SIG-M5 treated with dmso at 0.1 percent for 504 hours (cell line): ENCODE data around the gene CDH15.
"Not testable (repeated sequence)": the region's sequence is repeated elsewhere in the genome, so short reads cannot be mapped to it uniquely, and the experiment has no call there.

Source experiments
- DNase-seq: peaks from one replicate; lab custom pipeline; 2025; ENCODE audit not compliant: unreplicated experiment; lab: John Stamatoyannopoulos, UW

CDH15 gene

GRCh38 chr16:89172171-89172527, 601 bp downstream of the CDH15 start:
- no peak for DNase-seq

DNA sequence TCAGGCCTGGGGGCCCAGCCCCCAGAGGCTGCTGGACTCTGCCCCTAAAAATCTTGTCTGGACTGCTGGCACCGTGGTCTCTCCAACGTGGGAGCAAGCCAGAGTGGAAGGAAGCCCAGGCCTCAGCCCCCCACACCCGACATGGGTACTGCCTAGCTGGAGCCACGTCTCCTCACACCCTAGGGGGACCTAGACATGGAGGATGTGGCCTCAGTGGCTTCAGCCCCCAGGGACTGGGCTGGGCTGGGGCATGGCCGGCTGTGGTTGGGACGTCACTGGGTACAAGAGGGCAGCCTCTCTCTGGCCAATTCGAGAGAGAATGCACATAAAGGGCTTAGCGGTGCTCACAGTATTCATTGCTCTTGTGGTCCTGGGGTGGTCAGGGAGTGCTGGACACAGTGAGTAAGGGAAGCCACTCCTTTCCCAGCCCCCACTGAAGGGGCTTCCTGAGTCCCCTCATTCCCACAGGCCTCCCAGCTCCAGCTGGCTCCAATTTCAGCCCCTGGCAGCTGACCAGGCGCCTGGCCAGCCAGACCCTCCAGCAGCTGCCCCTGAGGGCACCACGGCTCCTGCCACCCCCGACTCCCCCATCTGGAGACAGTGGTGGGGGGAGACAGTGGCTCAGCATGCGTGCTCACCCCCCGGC, 1.1 kb downstream of the CDH15 start:
- DNase-seq = no peak

DNA sequence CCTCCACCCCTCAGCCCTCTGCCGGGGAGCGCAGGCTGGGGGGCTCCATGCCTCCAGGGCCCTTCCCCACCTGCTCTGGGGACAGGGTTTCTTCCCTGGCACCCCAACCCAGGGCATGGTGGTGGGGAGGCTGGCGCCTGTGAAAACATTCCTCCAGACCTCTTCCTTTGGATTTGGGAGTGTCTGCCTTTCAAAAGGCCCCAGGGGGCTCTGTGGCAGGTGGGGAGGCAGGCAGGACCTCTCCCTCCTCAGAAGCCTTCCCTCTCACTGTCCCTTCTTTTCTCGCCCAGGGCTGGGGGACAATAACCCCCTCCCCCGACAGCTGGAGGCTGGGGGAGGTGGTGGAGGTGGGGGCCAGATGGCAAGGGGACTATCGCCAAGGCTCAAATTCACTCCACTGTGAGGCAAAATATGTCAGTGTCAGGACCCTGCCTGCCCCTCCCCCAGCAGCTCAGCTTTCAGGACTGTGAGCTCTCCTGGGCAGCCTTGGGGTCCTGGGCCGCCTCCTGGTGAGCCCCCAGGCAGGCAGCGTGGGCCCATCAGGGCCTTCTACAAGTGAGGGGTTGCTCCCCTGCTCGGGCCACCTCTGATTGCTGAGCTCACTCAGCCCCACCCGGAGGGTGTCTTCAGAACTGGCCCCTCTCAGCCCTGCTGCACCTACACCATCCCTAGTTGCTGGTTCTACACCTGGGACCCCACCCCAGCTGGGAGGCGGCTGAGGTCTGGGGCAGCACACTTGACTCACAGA, 1.8 kb downstream of the CDH15 start:
- DNase-seq = no peak

DNA sequence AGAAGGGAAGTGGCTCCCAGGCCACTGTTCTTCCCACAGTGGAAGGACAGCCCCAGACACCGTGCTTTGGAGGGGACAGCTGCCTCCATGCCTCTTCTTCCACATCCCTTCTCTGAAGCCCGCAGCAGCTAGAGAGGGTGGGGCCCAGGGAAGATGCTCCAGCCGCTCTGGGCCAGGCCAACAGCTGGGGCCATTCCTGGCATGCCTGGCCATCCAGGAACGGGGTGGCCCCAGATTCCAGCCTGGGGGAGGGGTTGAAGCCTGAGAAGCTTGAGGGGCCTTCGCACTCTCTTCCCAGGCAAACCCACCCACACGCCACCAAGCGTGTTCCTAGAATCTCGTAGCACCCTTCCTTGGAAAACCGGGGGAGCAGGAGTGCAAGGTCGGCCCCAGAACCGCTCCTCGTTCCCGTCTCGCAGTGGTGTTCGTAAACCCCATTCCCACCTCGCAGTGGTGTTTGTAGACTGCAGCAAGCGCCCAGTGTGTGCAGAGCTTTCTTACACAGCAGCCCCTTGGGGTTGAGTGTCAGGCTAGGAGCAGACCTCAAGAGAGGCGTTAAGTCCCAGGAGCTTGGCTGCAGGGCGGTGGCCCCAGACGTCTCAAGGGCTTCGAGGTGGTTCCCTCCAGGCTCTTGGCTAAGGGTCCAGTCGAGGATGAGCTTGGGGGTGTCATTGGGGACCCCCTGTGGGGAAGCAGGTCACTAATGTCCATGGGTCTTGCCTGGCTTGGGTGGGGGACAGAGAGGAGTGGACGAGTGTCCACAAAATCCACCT, 2.7 kb downstream of the CDH15 start:
- DNase-seq = no peak

- no peak for DNase-seq
These were observed 3.3 kb downstream of the CDH15 start for GRCh38 chr16:89174877-89175276.

DNA sequence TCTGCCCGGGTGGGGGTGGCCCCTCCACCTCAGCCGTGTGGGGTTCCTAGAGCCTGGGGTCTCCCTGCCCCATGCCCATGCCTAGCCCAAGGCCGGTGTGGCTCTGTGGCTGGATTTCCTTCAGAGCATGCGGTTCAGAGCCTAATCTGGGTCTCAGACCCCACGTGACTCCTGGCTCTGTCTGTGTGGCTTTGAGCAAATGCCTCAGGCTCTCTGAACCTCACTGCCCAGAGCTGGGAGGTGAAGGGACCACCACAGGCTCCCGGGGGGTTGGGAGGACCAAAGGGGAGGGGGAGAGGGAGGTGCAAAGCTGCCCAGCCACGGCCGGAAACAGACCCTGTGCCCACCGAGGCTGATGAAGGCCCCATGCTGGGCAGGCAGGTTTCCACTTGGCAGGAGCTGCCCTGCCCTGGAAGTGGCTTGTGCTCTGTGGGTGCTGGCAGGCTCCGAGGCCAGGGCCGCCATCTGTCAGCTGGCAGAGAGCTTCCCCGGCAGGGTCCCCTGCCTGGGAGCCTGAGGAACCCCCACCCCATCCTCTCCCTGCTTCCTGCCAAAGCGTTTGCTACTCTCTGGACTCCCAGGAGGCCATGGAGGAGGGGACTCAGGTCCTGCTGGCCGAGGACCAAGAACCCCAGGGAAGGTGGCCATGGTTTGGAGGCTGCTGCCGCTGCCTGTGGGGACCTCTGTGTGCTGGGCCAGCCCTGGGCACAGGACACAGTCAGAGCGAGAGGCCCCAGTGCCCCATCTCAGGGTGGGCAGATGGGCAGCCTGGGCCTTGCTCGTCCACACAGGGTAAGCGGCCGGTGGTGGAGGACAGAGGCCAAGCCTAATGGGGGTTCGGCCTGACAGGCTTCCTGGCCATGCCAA, 4.0 kb downstream of the CDH15 start:
- DNase-seq = no peak

DNA sequence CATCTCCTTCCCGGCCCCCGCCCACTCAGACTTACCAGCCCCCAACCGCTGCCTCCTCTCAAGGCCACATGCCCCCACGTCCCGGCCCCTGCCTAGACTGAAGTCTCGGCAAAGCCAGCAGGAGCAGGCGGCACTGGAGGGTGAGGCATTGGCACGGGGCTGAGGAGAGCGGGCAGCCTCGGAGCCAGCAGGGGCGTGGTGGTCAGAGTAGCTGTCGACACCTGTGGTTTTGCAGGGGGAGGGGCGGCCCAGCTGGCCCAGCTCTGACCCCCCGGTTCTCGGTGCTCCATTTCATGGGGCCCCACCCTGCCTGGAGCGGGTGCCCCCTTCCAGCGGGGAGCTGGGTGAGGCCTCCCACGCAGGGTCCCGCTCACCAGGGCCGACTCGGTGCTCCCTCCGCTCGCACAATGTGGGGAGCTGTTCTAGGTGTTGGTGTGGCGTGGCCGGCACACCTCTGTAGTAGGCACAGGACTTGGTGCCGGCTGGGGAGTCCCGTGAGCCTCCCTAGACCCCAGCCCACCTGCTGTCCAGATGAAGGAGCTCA, 4.7 kb downstream of the CDH15 start:
- no peak for DNase-seq

- no peak for DNase-seq
These were observed 5.2 kb downstream of the CDH15 start for GRCh38 chr16:89176717-89177116.

DNA sequence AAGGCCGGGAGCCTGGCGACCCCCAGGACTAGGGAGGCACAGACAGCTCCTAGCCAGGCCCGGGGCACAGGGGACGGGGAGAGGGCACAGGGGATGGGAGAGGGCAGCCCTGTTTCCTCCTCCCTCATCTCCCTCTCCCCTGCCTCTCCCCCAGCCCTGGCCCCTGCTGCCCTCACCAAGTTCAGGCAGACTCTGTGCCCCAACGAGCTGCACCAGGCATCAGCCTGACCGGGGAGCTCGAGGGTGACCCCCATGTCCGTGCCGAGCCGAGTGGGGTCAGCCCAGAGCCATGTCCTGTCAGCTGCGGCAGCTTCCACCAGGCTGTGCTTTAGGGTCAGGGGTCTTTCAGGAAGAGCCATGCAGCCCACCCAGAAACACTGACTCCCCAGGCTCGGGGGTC, 6.0 kb downstream of the CDH15 start:
- DNase-seq = no peak

DNA sequence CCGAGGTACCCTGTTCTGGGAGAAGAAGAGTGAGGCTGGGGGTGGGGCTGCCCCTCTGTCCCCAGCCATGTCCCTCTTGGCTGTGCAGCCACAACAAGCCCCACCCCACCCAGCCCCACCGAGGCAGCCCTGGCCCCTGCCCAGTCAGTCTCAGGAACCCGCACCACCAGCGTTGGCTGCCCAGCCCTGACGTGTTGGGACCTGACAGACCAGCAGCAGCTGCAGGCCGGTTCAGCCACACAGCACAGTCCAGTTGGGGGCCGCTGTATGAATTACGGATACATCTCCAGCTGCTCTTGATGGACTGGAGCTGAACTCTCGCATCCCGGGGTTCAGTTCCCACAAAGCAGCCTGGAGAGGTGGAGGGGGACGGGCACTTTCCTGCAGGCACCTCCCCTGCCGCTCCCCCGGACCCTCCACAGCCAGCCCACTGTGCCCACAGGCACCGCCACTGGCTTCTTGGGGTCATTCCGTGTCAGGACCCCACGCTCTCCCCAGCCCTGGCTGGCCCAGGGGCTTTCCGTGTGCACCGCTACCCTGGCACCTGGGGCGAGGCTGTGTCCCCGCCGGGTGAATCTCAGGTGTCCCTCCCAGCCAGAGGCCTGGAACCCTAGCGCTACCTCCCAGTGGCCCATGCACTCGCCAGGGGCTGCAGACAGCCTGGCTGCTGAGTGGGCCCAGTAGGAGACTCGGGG, 7.1 kb downstream of the CDH15 start:
- no peak for DNase-seq

DNA sequence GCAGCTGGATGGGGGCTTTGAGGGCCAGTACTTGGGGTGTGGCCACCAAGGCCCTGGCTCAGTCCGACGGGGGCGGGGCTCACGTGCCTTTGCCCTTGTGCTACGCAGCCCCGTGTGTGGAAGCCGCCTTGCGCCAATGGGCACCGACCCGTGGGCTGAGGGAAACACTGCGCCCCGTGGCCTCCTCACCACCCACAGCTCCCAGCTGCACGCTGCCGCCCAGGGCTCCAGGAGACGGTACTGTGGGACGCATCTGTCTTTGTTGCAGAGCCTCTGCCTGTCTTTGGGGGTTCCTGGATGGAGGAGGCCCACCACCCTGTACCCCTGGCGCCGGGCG, 7.6 kb downstream of the CDH15 start:
- no peak for DNase-seq

DNA sequence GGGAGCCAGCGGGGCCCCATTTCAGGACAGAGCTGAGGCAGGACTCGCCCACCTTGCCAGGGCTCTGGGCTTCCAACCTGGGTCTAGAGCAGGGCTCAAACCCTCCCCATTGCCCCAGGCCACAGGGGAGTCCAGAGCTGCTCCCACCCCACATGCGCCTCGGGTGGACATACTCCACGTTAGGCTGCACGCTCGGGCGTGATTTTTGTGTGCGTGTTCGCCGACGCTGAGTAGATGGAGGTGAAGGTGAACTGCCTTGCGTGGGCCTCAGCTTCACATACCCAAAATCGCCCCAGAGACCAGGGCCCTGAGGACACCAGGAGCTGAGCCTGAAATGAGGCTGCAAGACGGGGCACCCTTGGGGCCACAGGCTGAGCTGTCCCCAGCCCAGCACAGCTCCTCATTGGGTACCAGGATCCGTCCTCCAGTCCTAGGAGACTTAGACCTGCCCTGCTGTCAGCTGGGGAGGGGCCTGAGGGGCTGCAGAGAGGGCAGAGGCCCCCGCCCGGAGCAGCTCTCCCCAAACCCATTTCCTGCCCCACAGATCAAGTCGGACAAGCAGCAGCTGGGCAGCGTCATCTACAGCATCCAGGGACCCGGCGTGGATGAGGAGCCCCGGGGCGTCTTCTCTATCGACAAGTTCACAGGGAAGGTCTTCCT, 8.2 kb downstream of the CDH15 start:
- no peak for DNase-seq

GRCh38 chr16:89183463-89183862, 11.9 kb downstream of the CDH15 start:
- no peak for DNase-seq

DNA sequence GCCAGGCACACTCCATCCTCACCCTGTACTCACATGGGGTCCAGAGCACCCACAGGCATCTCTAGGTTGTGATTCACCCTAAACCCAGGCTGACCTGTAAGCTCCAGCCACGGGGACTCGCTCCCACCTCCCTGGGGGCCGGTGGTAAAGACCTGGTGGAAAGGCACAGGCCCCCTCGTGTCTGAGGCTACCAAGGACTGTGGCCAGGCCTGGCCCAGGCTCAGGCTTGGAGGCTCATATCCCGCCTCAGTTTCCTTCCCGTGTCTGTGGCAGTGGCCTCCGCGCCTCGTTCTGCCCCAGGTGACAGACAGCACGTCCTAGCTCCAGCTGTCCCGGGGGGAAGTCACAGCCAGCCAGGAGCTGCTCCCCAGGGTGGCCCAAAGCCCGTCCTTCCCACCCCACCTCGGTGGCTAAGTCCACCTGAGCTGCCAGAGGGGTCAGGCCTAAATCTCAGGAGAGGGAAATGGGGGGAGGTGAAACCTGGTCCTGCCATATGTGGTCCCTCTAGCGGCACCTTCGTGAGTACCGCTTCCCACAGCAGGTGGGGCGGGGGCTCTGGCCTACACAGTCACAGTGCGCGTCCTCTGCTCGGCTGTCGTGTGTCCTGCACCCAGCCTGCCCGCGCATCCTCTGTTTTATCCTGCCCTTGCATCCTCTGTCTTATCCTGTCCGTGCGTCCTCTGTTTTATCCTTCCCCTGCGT, 12.6 kb downstream of the CDH15 start:
- DNase-seq = no peak

GRCh38 chr16:89184677-89184932, 13.1 kb downstream of the CDH15 start:
- DNase-seq = no peak

- no peak for DNase-seq
These were observed 13.6 kb downstream of the CDH15 start for GRCh38 chr16:89184933-89185794.

GRCh38 chr16:89185887-89186592, 14.5 kb downstream of the CDH15 start:
- DNase-seq = not testable (repeated sequence)

DNA sequence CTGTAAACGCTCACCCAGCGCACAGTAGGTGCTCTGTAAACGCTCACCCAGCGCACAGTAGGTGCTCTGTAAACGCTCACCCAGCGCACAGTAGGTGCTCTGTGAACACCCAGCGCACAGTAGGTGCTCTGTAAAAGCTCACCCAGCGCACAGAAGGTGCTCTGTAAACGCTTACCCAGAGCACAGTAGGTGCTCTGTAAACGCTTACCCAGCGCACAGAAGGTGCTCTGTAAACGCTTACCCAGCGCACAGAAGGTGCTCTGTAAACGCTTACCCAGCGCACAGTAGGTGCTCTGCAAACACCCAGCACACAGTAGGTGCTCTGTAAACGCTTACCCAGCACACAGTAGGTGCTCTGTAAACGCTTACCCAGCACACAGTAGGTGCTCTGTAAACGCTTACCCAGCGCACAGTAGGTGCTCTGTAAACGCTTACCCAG, 15.1 kb downstream of the CDH15 start:
- not testable (repeated sequence) for DNase-seq
